Calu3 (cell line): ENCODE data around the gene KCNA5. TPM values are rescaled to one million over a fixed set of nuclear protein-coding genes. Genes with fewer than 3 reads are reported as not detected.

ENCODE experiments used
- BruUV-seq: library from RNA; stranded (reverse); fragments of 400-500 nt; replicated peaks from 2 replicates; lab custom pipeline; 2021; lab: Mats Ljungman, UMichigan
- CTCF ChIA-PET: fragments of 300-600 bp; sonication (Branson Sonifier 250); formaldehyde crosslinking; loops from one replicate; lab custom pipeline; 2022; ENCODE audit warnings: antibody characterized with exemption; lab: Charles Lee
- DNase-seq: peaks from one replicate; pipeline ENCODE4 v3.0.0; 2022
- H3K27ac Mint-ChIP-seq: one replicate; pipeline ENCODE4 v1.8.0; 2022; ENCODE audit warnings: mixed read lengths; ENCODE audit not compliant: unreplicated experiment
- H3K27me3 Mint-ChIP-seq: one replicate; pipeline ENCODE4 v1.8.0; 2022; ENCODE audit warnings: mixed read lengths; ENCODE audit not compliant: unreplicated experiment
- H3K36me3 Mint-ChIP-seq: one replicate; pipeline ENCODE4 v1.8.0; 2022; ENCODE audit warnings: mild to moderate bottlenecking, moderate library complexity, mixed read lengths; ENCODE audit not compliant: insufficient read depth, unreplicated experiment
- H3K4me1 Mint-ChIP-seq: one replicate; pipeline ENCODE4 v1.8.0; 2022; ENCODE audit warnings: mild to moderate bottlenecking, low read depth, mixed read lengths; ENCODE audit not compliant: unreplicated experiment
- H3K4me3 Mint-ChIP-seq: one replicate; pipeline ENCODE4 v1.8.0; 2022; ENCODE audit warnings: mild to moderate bottlenecking, low read depth, moderate library complexity, mixed read lengths; ENCODE audit not compliant: unreplicated experiment
- H3K9me3 Mint-ChIP-seq: one replicate; pipeline ENCODE4 v1.8.0; 2022; ENCODE audit warnings: low read depth, mixed read lengths; ENCODE audit not compliant: unreplicated experiment
- CTCF ChIP-seq: fragments of 200-600 bp; IDR thresholded peaks from one replicate; pipeline ENCODE4 v1.8.0; 2022; ENCODE audit warnings: antibody characterized with exemption; ENCODE audit not compliant: unreplicated experiment
- intact Hi-C: fragments of 100-400 bp; cut with micrococcal nuclease; formaldehyde crosslinking; loops from one replicate; pipeline ENCODE4 v1.10.0; 2022; ENCODE audit not compliant: unreplicated experiment
- total RNA-seq: library from RNA; stranded (reverse); gene quantifications from 2 replicates; pipeline ENCODE4 v1.2.3, GENCODE V29; 2022

The KCNA5 gene
- total RNA-seq, 1 experiment from 2014 or later = not detected

GRCh38 chr12:5000204-5000603 is 43.5 kb upstream of the KCNA5 start:
- CTCF ChIA-PET = interaction anchor here (1.3 kb wide), 1 partner anchor 144 kb away, joined by 3 read pairs; no protein-coding TSS in a partner anchor
- H3K4me3 Mint-ChIP-seq = no peak overlapping the region
- no TSS peak for BruUV-seq
- no peak overlapping the region for H3K27ac Mint-ChIP-seq
- H3K27me3 Mint-ChIP-seq = peaks cover 44% of the 10 kb centered on the region
- H3K36me3 Mint-ChIP-seq = no peaks in the 10 kb centered on the region
- no peaks in the 10 kb centered on the region for H3K9me3 Mint-ChIP-seq
- intact Hi-C loops = loop anchor here (10.0 kb wide), 1 partner anchor 695 kb away; no protein-coding TSS in a partner anchor
- no peaks in the 10 kb centered on the region for H3K4me1 Mint-ChIP-seq
- DNase-seq = no peak
- no peak for TF ChIP-seq CTCF

DNA sequence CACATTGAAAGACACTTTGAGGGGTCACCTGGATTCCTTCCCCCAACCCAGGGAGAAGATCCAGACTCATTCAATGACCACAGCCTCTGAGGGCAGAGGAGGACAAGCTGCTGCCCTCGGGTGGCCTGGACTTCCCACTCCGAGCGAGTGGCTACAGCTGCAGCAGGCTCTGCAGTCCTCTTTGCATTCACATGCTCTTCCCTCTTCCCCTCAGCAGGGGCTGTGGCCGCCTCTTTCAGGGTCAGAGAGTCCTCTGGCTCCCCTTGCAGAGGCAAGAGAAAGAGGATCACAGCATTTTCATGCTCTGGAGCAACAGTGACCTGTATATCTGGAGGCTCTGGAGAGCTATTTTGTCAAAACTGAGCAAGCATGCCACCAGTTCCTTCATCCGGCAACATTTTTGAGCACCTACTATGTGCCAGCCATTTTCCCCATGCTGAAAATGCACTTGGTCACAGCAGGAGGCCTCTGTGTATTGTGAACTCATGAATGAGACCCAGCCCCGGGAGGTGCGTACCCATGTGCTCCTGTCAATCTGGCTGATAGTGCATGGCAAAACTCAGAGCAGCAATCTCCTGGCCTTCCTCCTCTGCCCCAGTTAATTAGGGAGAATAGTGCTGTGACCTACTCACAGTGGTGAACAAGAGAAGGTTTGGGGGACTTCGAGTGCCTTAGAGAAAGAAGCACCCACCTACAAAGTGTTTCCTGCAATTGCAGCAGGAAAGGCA is 42.9 kb upstream of the KCNA5 start:
- peaks cover 37% of the 10 kb centered on the region for H3K27me3 Mint-ChIP-seq
- BruUV-seq = no TSS peak

GRCh38 chr12:5003025-5003666 is 40.5 kb upstream of the KCNA5 start:
- Mint-ChIP-seq H3K36me3 (no peaks in the 10 kb centered on the region), H3K27me3 (peaks cover 16% of the 10 kb centered on the region), H3K4me1 (no peaks in the 10 kb centered on the region), H3K27ac (no peak overlapping the region), H3K4me3 (no peak overlapping the region), H3K9me3 (no peaks in the 10 kb centered on the region)
- intact Hi-C loops = loop anchor here (1.0 to 10.0 kb wide), 2 partner anchors 148 to 698 kb away; no protein-coding TSS in a partner anchor
- CTCF ChIA-PET = no interaction called here
- no TSS peak for BruUV-seq
- peak; percentile 72 for DNase-seq
- TF ChIP-seq CTCF = peak; percentile 86

More for the DNA sequence above, 42.9 kb upstream of the KCNA5 start:
- intact Hi-C loops = loop anchor here (10.0 kb wide), 1 partner anchor 696 kb away; no protein-coding TSS in a partner anchor
- no peak for DNase-seq
- Mint-ChIP-seq H3K27ac (no peak overlapping the region), H3K36me3 (no peaks in the 10 kb centered on the region), H3K4me1 (no peaks in the 10 kb centered on the region), H3K9me3 (no peaks in the 10 kb centered on the region), H3K4me3 (no peak overlapping the region)
- no peak for TF ChIP-seq CTCF
- CTCF ChIA-PET = interaction anchor here (1.3 kb wide), 1 partner anchor 145 kb away, joined by 3 read pairs; no protein-coding TSS in a partner anchor

GRCh38 chr12:5008661-5009060 is 35.0 kb upstream of the KCNA5 start:
- CTCF ChIA-PET = no interaction called here
- Mint-ChIP-seq H3K27ac (no peak overlapping the region), H3K4me1 (no peaks in the 10 kb centered on the region), H3K36me3 (no peaks in the 10 kb centered on the region), H3K9me3 (no peaks in the 10 kb centered on the region), H3K4me3 (no peak overlapping the region), H3K27me3 (peaks cover 52% of the 10 kb centered on the region)
- no TSS peak for BruUV-seq
- no peak for DNase-seq
- no peak for TF ChIP-seq CTCF
- intact Hi-C loops = loop anchor here (10.0 kb wide), 1 partner anchor 704 kb away; no protein-coding TSS in a partner anchor
